Stimulated activated naive CD8-positive, alpha-beta T cell treated with anti-CD3 and anti-CD28 coated beads, Interleukin-15, Interleukin-2, amounts not matched to agents 100 ng/mL and 50 ng/mL, for 24 hours (primary cell): ENCODE measurements around the gene CUL4B.
"Not testable (repeated sequence)": the region's sequence is repeated elsewhere in the genome, so short reads cannot be mapped to it uniquely, and the experiment has no call there.

ENCODE experiments used
- H3K27ac Mint-ChIP-seq: one replicate; pipeline ENCODE4 v1.8.0; 2021; ENCODE audit warnings: mild to moderate bottlenecking, mixed read lengths
- H3K27me3 Mint-ChIP-seq: one replicate; pipeline ENCODE4 v1.8.0; 2021; ENCODE audit warnings: mixed read lengths
- H3K36me3 Mint-ChIP-seq: one replicate; pipeline ENCODE4 v1.8.0; 2021; ENCODE audit warnings: low read depth, mixed read lengths
- H3K4me1 Mint-ChIP-seq: one replicate; pipeline ENCODE4 v1.8.0; 2021; ENCODE audit warnings: low read depth, mixed read lengths
- H3K4me3 Mint-ChIP-seq: one replicate; pipeline ENCODE4 v1.8.0; 2021; ENCODE audit warnings: mild to moderate bottlenecking, mixed read lengths
- H3K9me3 Mint-ChIP-seq: one replicate; pipeline ENCODE4 v1.8.0; 2021; ENCODE audit warnings: mixed read lengths

Gene CUL4B

DNA sequence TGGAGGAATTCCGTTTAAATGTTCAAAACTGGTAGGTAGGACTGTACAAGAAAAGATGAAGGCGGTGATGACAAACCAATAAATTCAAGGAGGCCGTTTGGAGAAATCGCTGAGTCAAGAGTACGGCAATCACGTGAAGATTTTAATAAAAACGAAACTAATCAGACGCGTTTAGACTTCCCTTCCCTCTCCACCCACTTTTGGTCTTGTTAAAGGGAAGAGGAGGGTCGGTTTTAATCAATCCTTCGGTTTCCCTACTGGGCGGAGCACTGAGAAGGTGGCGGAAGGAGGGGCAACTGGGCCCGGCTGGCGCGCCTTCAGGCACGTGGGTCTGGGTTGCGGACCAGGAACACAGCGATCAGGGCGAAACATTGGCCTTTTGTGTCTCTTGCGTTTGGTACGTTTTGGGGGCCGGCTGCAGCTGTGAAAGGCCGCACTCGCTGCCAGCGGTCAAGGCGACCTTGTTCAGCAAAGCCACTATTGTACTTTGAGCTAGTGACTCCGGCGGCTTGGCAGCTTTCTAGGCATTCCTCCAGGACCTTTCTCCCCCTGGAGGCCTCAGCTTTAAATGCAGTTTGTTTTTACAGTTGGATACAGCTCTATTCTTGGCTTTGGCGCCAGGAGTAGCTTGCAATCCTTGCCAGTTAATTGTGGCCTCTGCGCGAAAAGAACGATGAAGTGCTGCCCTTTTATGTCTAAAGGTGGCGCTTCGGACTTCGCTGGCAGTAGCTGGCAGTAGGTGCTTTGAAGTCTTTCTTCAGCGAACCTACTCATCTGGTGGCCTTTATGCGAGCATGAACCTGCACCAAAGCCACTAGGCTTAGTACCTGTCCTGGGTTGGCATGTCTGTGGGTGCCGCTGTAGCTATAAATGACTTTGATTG lies 74.9 kb downstream of the CUL4B start:
- Mint-ChIP-seq H3K9me3 (no peaks in the 10 kb centered on the region), H3K4me1 (peaks cover 15% of the 10 kb centered on the region), H3K27me3 (no peaks in the 10 kb centered on the region), H3K27ac (peak overlapping the region; percentile 74), H3K36me3 (no peaks in the 10 kb centered on the region), H3K4me3 (peak overlapping the region; percentile 74)

DNA sequence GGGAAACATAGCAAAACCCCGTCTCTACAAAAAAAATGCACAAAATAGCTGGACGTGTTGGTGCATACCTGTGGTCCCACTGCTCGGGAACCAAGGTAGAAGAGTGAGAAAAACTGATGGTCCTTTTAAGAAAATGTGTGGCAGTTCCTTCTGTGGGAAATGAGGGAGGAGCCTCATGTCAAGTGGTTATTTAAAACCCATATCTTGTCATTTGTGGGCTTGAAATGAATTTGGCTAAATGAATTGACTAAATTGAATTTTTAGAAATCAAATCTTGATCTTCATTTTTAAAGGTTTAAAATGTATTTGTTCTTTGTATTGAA lies 75.5 kb downstream of the CUL4B start:
- Mint-ChIP-seq H3K27me3 (no peaks in the 10 kb centered on the region), H3K36me3 (no peaks in the 10 kb centered on the region), H3K9me3 (no peaks in the 10 kb centered on the region), H3K4me1 (peaks cover 15% of the 10 kb centered on the region), H3K4me3 (peak overlapping the region; percentile 74), H3K27ac (peak overlapping the region; percentile 74)

DNA sequence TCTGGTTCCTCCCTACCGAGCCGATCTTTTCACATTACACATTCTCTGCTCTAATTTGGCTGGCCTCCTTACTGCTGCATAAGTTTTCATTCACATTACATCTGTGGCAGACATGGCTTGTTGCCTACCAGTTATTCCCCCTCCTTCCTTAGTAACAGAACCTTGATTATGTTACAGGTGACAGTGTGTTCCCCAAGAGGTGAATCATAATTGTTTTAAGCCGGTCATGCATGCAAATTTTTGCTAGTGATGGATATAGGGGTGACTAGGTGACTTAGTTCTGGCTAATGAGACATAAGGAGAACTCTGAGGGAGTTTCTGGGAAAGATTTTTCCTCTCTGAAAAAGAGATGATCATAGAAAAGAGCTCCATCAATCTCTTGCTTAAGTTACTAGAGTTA lies 83.3 kb downstream of the CUL4B start:
- no peak overlapping the region for H3K27ac Mint-ChIP-seq
- no peaks in the 10 kb centered on the region for H3K36me3 Mint-ChIP-seq

DNA sequence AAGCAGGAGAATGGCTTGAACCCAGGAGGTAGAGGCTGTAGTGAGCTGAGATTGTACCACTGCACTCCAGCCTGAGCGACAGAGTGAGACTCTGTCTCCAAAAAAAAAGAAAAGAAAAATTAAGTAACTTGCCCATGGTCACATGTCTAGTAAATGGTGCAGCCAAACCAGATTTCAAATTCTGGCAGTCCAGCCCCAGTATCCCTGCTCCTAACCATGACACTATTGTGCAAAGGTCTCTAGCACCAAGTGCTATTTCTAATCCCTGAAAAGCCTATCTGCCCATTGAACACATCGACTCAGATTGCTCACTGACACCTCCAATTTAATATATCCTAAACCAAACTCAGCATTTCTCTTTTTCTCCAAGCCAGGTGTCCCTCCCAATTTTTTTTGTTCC lies 84.0 kb downstream of the CUL4B start:
- Mint-ChIP-seq H3K27ac (peak overlapping the region; percentile 34), H3K36me3 (no peaks in the 10 kb centered on the region), H3K27me3 (no peaks in the 10 kb centered on the region), H3K9me3 (no peaks in the 10 kb centered on the region), H3K4me1 (no peaks in the 10 kb centered on the region), H3K4me3 (no peak overlapping the region)

More for the DNA sequence above, 83.3 kb downstream of the CUL4B start:
- H3K9me3 Mint-ChIP-seq = no peaks in the 10 kb centered on the region
- no peaks in the 10 kb centered on the region for H3K4me1 Mint-ChIP-seq
- no peak overlapping the region for H3K4me3 Mint-ChIP-seq
- no peaks in the 10 kb centered on the region for H3K27me3 Mint-ChIP-seq

DNA sequence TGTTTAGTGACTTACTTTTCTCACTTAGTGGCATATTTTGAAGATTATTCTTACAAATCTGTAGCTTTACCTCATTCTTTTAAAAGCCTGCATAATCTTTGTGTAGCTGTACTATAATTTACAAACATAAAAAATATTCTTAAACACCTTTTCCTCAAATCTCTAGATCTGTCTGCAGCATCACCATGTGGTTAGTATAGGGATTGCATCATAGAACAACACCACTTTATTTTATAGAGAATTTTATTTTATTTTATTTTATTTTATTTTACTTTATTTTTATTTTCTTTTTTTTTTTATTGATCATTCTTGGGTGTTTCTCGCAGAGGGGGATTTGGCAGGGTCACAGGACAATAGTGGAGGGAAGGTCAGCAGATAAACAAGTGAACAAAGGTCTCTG lies 85.3 kb downstream of the CUL4B start:
- H3K36me3 Mint-ChIP-seq, H3K27me3 Mint-ChIP-seq, H3K4me1 Mint-ChIP-seq, H3K9me3 Mint-ChIP-seq, H3K4me3 Mint-ChIP-seq, H3K27ac Mint-ChIP-seq: not testable (repeated sequence)
